ENCODE data around the gene ZNG1E.
"Not testable (repeated sequence)": the region's sequence is repeated elsewhere in the genome, so short reads cannot be mapped to it uniquely, and the experiment has no call there.

The ZNG1E gene

DNA sequence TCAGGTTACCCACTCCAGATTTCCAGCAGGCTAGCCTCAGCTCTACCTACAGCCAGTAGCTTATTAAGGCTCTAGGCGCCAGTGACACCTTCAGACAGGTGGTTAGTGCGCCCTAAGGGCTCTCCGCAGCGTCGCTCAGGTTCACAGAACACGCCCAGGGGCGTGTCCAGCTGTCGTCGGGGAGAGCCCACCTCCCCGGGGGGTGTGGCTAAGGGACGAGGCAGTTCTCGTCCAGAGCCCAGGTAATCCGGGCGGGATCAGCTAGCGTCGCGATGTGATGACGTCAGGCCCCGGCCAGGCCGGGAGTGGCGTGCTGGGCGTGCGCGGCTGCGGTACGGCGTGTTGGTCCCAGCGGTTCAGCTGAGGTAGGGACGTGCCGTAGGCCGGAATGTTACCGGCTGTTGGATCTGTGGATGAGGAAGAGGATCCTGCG lies at the start of gene ZNG1E:
Gene ZNG1E, plus strand, starts transcription at position 340 of the 433 bp plus-strand sequence. Its CDS starts 49 bp downstream, at position 389.
- DNase-seq (ENCODE audit: extremely low spot score, insufficient read length, low read depth); FAIRE-seq: not testable (repeated sequence)

DNA sequence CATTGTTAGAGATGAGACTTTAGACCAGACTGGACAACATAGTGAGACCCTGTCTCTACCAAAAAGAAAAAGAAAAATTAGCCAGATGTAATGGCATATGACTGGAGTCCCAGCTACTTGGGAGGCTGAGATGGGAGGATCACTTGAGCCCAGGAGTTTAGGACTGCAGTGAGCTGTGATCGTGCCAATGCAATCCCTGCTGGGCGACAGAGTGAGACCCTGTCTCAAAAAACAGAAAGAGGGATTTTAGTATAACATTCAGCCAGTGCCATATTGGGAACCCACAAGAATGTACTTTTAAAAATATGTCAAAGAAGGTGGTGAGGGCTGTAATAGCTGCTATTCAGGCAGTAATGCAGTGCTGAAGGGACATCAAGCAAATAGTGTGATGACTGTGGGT lies 2.1 kb upstream of the ZNG1E start:
- not testable (repeated sequence) for DNase-seq (ENCODE audit: extremely low spot score, insufficient read length, low read depth); FAIRE-seq

DNA sequence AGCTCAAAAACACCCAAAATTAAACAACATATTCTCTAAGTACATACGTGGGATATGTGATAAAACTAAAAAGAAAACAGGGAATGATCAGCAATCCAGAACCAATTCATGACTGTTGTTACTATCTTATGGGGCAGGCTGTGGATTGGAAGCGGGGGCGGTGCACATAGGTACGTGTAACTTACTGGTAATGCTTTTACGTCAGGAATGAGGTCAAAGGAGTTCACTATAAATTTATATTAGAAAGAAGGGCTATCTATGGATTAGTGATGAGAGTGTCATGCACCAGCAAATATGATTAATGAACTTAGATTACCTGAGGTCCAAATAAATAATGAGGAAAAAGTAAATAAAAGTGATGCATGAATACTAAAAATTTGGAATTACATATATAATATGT lies 710 bp upstream of the ZNG1E start:
- not testable (repeated sequence) for FAIRE-seq; DNase-seq (ENCODE audit: extremely low spot score, insufficient read length, low read depth)

- FAIRE-seq: not testable (repeated sequence)
Measured at GRCh38 chr9:65676389-65676788, 661 bp downstream of the ZNG1E start.

GRCh38 chr9:65678533-65678932 lies 2.8 kb downstream of the ZNG1E start:
- DNase-seq (ENCODE audit: extremely low spot score, insufficient read length, low read depth); FAIRE-seq: not testable (repeated sequence)

More at GRCh38 chr9:65676389-65676788, 661 bp downstream of the ZNG1E start:
- DNase-seq (ENCODE audit: extremely low spot score, insufficient read length, low read depth): not testable (repeated sequence)

DNA sequence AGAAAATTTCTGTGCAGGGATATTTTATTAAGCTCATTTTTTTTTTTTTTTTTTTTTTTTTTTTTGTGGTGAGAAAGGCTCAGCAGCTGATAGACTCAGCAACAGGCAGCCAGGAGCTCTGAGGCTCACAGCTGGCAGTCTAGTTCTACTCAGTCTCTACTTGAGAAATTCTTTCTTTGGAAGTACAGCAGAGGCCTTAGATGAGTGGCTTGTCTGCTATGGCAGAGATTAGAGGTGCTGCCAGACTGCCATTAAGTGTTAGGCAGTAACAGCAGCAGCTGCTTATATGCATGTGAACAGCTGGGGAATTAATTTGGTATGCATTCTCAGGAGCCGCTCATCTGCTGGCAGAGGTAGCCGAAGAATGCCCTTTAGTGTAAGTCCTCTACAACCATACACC lies 27.8 kb downstream of the ZNG1E start:
- not testable (repeated sequence) for FAIRE-seq; DNase-seq (ENCODE audit: extremely low spot score, insufficient read length, low read depth)

DNA sequence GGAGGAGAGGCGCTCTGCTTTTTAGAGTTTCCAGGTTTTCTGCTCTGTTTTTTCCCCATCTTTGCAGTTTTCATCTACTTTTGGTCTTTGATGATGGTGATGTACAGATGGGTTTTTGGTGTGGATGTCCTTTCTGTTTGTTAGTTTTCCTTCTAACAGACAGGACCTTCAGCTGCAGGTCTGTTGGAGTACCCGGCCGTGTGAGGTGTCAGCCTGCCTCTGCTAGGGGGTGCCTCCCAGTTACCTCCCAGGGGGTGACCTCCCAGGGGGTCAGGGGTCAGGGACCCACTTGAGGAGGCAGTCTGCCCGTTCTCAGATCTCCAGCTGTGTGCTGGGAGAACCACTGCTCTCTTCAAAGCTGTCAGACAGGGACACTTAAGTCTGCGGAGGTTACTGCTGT lies 38.7 kb downstream of the ZNG1E start:
- not testable (repeated sequence) for FAIRE-seq; DNase-seq (ENCODE audit: extremely low spot score, insufficient read length, low read depth)

DNA sequence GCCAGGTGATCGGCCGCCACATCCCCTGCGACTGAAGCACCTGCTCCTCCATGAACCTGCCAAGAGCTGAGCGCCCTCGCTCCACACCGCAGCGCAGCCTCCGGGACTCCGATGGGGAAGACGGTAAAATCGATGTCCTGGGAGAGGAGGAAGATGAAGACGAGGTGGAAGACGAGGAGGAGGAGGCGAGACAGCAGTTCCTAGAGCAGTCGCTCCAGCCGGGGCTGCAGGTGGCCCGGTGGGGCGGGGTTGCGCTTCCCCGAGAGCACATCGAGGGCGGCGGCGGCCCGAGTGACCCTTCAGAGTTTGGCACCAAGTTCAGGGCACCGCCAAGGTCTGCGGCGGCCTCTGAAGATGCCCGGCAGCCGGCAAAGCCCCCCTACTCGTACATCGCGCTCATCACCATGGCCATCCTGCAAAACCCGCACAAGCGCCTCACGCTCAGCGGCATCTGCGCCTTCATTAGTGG lies 61.4 kb downstream of the ZNG1E start, which contains the start of gene FOXD4L4:
Gene FOXD4L4, plus strand, starts transcription at position 51 of the 469 bp plus-strand sequence. Its CDS starts 0 bp downstream, at position 51.
- DNase-seq (ENCODE audit: extremely low spot score, insufficient read length, low read depth); FAIRE-seq: not testable (repeated sequence)

DNA sequence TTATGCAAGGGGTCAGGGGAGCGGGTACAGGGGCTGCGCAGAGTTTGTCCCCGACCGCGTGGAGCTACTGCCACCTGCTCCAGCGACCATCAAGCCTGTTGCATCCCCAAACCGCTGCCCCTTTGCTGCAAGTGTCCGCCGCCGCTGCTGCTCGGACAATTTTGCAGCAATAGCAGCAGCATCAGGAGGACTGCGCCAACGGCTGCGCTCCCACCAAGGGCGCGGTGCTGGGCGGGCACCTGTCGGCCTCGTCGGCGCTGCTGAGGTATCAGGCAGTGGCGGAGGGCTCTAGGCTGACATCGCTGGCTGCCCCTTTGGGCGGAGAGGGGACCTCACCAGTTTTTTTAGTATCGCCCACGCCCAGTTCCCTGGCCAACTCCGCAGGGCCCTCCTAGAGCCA lies 62.4 kb downstream of the ZNG1E start:
- not testable (repeated sequence) for FAIRE-seq; DNase-seq (ENCODE audit: extremely low spot score, insufficient read length, low read depth)

All from GM18507 (cell line).